Activated CD4-positive, alpha-beta T cell treated with anti-CD3 and anti-CD28 coated beads for 24 hours (primary cell): ENCODE results near the gene ZNF276.
"Not testable (repeated sequence)": the region's sequence is repeated elsewhere in the genome, so short reads cannot be mapped to it uniquely, and the experiment has no call there.

Experiments
- DNase-seq, 2 donors: peaks; one replicate each; pipeline ENCODE4 v3.0.0-alpha.2; 2020; ENCODE audit warnings: low read depth in 2 of 2

ZNF276 gene

DNA sequence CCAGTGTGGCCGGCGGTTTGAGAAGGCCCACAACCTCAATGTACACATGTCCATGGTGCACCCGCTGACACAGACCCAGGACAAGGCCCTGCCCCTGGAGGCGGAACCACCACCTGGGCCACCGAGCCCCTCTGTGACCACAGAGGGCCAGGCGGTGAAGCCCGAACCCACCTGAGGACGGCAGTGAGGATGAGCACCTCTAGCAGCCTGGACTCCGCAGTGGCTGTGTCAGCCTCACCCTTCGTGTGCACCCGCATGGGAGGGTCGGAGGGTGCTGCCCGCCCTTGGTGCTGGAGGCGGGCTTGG lies 16.7 kb downstream of the ZNF276 start:
- DNase-seq: no peak

DNA sequence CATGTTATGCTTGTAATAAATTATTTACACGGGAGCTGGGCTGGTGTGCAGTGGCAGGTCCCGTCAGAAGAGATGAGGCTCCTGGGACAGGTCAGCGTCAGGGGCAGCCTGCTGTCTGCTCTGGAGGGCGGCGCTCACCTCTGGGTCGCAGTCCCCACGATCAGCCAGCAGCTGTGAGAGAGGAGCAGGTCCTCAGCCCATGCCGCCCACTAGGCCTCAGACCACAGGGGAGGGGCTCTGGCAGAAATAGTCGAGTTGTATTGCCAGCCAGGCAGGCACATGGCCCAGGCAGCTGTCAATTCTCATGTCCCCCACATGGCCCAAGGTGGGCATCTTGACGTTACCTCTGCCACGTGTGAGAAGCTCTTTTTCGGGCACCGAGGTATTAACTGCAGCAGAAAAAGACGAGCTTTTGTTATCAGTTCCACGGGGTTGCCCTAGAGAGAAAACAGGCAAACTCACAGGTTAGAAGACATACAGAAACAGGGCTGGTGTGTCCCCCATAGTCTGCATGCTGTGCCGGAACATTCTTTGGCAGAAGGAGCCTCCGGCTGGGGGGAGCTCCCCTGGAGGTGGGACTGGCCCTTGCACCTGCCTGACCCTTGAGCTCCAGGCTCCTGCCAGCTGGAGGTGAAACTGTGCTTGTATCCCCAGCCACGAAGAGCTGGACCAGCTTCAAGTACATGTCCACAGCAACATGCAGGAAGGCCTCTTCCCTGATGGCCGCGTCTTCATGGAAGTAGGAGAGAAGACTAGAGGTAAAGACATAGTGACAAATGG lies 17.4 kb downstream of the ZNF276 start:
- no peak for DNase-seq

- DNase-seq: no peak
These were observed 18.0 kb downstream of the ZNF276 start for GRCh38 chr16:89739383-89739782.

- DNase-seq: no peak
These were observed 20.1 kb downstream of the ZNF276 start for GRCh38 chr16:89741342-89742014.

DNA sequence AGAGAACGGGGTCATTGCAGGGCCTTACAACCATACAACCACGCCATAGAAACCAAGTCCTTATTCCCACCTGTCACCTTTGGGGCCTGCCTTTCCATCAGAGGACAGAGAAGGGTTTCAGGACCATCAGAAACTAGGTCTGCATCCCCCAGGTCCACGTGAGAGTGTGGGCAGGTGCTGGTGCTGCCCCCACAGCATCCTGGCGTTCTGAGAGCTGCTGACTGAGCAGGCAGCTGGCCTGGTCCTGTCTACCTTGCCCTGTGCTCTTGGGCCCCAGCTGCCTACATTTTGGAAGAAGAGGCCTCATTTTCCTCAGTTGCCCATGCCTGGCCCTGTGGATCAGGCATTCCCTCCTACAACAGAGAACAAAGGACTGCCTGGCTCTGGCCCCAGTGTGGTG lies 21.6 kb downstream of the ZNF276 start:
- DNase-seq: no peak

GRCh38 chr16:89744813-89745212 lies 23.5 kb downstream of the ZNF276 start:
- no peak for DNase-seq

DNA sequence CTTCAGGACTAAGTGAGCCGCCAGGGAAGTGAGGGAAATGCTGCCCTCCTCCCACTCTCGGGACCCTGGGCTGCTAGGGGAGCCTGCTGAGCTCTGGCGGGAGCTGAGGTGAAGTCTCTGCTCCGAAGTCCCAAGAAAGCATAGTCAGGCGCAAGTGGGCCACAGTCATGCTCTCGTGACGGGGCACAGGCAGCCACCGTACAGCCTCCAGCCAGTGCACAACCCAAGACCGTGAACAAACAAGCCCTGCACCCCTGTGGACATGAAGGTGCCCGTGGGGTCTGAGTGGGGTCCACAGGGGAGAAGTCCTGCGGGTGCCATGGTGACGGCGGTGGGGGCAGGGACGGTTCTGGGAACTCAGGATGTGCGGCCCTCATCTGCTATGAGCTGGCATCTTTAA lies 24.7 kb downstream of the ZNF276 start:
- DNase-seq: no peak

GRCh38 chr16:89748076-89748475 lies 26.7 kb downstream of the ZNF276 start:
- DNase-seq: no peak

DNA sequence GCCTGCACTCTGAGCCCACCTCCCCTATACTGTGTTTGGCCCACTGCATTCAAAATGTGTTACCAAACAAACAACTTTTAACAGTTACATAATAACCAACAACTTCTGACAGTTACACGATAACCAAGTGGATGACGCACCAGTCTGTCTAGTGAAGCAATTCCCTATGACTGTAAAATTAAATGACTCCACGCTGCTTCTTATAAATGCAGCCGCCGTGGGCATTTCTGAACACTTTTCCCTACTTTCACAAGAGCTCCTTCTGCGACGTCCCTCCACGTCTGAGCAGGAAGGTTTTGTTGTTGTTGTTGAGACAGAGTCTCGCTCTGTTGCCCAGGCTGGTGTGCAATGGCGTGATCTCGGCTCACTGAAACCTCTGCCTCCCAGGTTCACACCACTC lies 27.6 kb downstream of the ZNF276 start:
- no peak for DNase-seq

DNA sequence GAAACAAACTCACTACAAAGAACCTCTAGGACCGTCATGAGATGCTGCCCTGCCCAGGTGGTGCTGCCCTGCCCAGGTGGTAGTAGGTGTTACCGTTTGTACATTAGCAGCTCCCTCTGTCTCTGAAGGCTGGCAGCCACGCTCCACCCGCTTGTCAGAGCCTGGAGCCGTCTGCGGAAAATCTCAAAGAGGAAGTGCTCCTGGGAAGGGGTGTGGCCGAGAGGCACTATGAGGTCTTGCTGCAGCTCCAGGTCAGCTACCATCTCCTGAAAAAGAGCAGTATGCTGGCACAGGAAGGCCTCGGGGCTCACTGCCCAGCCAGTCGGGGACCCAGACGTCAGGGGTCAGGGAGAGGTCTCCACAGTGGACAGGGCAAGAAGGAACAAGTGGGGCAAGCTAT lies 28.3 kb downstream of the ZNF276 start:
- no peak for DNase-seq

- DNase-seq: no peak
These were observed 38.5 kb downstream of the ZNF276 start for GRCh38 chr16:89759746-89760340.

GRCh38 chr16:89761304-89761922 lies 40.1 kb downstream of the ZNF276 start:
- DNase-seq: no peak

DNA sequence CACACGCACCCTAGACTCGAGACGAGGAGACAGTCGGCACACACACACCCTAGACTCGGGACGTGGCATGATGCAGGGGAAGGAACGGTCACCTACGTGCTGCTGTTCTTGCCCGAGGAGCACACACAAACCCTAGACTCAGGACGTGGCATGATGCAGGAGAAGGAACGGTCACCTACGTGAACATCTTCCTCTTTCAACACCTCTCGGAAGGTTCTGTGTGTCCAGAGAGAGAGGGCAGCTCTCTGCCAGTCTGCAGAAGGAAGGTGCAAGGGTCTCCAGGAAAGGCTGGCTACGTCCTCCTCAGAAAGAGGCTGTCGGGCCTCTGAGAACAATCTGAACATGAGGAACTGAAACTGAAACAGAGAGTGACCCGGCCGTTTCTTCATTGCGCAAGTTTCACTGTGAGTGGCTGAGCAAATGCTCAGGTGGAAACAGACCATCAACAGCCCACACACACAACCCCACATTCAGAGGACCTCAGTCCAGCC lies 43.4 kb downstream of the ZNF276 start:
- DNase-seq: peak in 1 of 2 donors; percentile 9

GRCh38 chr16:89765292-89765830 lies 44.0 kb downstream of the ZNF276 start:
- no peak for DNase-seq

GRCh38 chr16:89770367-89770766 lies 49.0 kb downstream of the ZNF276 start:
- no peak for DNase-seq

- DNase-seq: no peak
These were observed 53.9 kb downstream of the ZNF276 start for GRCh38 chr16:89775223-89775622.

- DNase-seq: not testable (repeated sequence)
These were observed 56.9 kb downstream of the ZNF276 start for GRCh38 chr16:89778211-89778610.

DNA sequence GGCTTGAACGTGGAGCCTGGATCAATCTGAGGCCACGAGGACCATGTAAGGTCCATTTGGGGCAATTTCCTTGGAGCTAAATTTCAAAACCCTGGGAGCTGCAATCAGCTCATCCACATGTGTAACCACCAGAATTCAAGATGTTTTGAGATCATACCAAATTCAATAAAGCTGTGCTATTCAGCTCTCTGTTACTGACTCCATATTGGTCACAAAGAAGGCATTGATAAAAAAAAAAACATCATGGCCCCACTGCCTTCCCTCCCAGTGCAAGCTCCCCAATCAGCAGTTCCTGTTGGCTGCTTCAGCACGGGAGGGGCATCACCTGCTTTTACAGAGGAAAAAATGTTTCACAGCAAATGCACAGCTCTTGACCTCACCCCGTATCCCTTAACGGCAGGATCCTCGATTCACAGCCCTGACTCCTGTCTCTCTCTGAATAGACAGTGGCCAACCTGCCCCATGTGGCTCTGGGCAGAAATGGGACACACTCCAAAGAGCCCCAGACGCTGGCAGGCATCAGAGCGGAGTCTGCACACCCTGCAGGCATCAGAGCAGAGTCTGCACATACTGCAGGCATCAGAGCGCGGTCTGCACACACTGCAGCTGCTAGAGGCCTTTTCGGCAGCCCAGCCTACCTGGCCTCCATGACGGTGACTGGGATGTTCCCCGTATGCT lies 58.0 kb downstream of the ZNF276 start:
- no peak for DNase-seq

DNA sequence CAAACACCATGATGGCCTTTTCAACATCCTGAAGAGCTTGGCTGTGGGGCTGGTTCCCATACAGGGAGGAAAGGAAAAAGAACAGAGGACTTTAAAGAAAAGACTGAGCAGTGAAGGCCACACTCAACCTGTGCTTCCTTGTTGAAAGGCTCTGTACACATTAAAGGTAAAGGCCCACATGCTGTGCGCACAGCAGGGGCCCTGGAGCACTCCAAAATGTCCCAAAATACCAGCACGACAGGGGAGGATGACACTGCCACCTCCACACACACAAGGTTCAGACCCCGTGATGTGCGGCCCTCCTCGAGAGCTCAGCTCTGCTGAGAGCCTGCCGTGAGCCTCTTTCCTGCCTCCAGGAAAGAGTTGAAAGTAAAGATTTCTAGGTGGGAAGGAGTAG lies 58.6 kb downstream of the ZNF276 start:
- no peak for DNase-seq

DNA sequence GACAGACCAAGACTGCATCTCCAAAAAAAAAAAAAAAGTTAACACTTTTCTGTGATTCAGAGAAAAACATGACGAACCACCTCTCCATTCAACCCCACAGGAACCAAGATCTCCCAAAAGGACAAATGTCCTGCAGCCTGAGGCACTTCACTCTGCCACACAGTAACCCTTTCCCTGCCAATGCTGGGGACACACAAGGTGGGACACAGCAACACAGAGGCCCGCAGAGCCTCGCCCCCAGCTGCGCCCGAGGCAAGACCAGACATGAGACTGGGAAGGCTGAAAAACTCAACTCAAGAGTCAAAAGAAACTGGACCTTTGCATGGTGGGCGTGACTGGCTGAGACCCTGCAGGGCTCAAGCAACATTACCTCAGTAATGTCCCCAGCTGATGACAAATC lies 61.2 kb downstream of the ZNF276 start:
- no peak for DNase-seq

GRCh38 chr16:89783952-89784351 lies 62.6 kb downstream of the ZNF276 start:
- not testable (repeated sequence) for DNase-seq

GRCh38 chr16:89784406-89784805 lies 63.1 kb downstream of the ZNF276 start:
- DNase-seq: no peak
